Type B pancreatic cell (in vitro differentiated cells): ENCODE measurements around the gene U2SURP. TPM values are rescaled to one million over a fixed set of nuclear protein-coding genes. Genes with fewer than 3 reads are reported as not detected.
"Not testable (repeated sequence)": the region's sequence is repeated elsewhere in the genome, so short reads cannot be mapped to it uniquely, and the experiment has no call there.

ENCODE experiments used
- DNase-seq: peaks from one replicate; pipeline ENCODE4 v3.0.0; 2021; ENCODE audit warnings: mixed read lengths; ENCODE audit not compliant: unreplicated experiment; ENCODE audit errors: extremely low spot score
- H3K27ac Mint-ChIP-seq: 2 replicates; pipeline ENCODE4 v1.8.0; 2021; ENCODE audit warnings: mild to moderate bottlenecking, mixed read lengths
- H3K27me3 Mint-ChIP-seq: 2 replicates; pipeline ENCODE4 v1.8.0; 2021; ENCODE audit warnings: mixed read lengths
- H3K36me3 Mint-ChIP-seq: 2 replicates; pipeline ENCODE4 v1.8.0; 2021; ENCODE audit warnings: mixed read lengths
- H3K4me1 Mint-ChIP-seq: one replicate; pipeline ENCODE4 v1.8.0; 2021; ENCODE audit warnings: mixed read lengths; ENCODE audit not compliant: unreplicated experiment
- H3K4me3 Mint-ChIP-seq: 2 replicates; pipeline ENCODE4 v1.8.0; 2021; ENCODE audit warnings: mild to moderate bottlenecking, mixed read lengths
- H3K9me3 Mint-ChIP-seq: 2 replicates; pipeline ENCODE4 v1.8.0; 2021; ENCODE audit warnings: mixed read lengths
- total RNA-seq: library from RNA; stranded (reverse); gene quantifications from 2 replicates; pipeline ENCODE4 v1.2.1, GENCODE V29; 2021; ENCODE audit warnings: low replicate concordance
- TF ChIP-seq, protein P1 (sequence below): fragments of 200-600 bp; sonication (generic); conservative IDR thresholded peaks from 2 replicates; pipeline ENCODE4 v1.5.0; 2021; ENCODE audit warnings: antibody characterized with exemption, mild to moderate bottlenecking

U2SURP gene
- total RNA-seq, 1 donor from 2014 or later, result 129 TPM

DNA sequence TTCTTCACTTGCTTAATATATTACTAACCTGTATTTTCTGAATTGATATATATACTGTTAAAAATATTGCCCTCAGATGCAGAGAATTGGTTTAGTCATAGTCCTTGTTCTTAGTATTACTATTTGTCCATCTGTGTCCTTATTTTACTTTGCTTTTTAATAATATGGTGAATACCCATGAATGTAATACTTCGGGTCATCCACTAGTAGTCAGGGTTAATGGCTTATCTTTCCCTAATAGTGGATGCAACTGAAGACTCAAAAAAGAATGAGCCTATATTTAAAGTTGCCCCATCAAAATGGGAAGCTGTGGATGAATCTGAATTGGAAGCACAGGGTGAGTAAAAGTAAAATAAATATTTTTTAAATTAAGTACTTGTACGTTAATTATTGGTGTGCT, 36.5 kb downstream of the U2SURP start:
- H3K4me1 Mint-ChIP-seq, result no peaks in the 10 kb centered on the region
- no peaks in the 10 kb centered on the region for H3K9me3 Mint-ChIP-seq
- peaks cover 21% of the 10 kb centered on the region for H3K36me3 Mint-ChIP-seq
- H3K4me3 Mint-ChIP-seq, result no peak overlapping the region
- no peak overlapping the region for H3K27ac Mint-ChIP-seq
- DNase-seq, result no peak
- no peaks in the 10 kb centered on the region for H3K27me3 Mint-ChIP-seq
- TF ChIP-seq, protein P1, sequence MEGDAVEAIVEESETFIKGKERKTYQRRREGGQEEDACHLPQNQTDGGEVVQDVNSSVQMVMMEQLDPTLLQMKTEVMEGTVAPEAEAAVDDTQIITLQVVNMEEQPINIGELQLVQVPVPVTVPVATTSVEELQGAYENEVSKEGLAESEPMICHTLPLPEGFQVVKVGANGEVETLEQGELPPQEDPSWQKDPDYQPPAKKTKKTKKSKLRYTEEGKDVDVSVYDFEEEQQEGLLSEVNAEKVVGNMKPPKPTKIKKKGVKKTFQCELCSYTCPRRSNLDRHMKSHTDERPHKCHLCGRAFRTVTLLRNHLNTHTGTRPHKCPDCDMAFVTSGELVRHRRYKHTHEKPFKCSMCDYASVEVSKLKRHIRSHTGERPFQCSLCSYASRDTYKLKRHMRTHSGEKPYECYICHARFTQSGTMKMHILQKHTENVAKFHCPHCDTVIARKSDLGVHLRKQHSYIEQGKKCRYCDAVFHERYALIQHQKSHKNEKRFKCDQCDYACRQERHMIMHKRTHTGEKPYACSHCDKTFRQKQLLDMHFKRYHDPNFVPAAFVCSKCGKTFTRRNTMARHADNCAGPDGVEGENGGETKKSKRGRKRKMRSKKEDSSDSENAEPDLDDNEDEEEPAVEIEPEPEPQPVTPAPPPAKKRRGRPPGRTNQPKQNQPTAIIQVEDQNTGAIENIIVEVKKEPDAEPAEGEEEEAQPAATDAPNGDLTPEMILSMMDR, result peak; percentile 50

DNA sequence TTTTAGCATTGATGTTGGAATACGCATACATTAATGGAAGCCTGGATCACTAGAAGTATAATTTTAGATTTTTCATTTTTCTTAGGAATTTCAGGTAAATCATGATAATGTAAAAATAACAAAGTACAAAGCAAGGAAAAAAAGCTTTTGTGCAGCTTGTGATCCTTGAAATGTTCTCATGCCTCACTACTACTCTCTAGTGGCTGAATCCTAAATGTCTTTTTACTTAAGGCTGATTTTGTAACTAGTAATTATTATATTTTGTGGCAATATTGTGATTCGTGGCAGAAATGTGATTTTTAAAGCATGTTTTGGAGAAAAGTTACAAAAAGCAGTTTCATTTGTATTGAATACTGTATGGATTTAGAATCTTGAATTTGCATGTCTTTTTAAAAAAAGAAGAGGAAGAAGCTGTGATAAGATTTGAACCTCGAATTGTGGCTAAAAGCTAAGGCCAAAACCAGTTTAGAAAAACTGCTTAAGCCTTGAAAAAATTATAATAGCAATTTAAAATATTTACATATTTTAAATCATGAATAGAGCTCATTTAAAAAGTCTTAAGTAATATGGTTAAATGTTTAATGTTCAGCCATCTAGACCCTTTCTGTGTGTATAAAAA, 39.0 kb downstream of the U2SURP start:
- DNase-seq, result no peak
- H3K36me3 Mint-ChIP-seq, result peaks cover 30% of the 10 kb centered on the region

DNA sequence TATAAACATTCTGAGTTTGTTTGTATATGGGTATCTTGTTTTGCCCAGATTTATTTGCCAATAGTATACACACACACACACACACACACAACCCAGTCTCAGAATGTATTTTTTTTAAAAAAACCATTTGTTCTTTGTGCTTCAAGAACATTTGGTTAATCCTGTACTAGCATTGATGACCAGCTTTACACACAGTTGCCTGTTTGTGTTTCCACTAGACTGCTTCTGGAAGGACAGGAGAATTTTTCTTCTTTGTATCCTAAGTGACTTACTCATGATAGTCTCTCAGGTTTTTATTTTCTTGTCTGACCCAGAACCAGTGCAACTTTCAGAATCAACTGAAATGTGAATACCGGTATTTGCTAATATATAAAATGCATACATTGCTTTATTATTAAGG, 40.5 kb downstream of the U2SURP start:
- no peak for DNase-seq
- no peaks in the 10 kb centered on the region for H3K27me3 Mint-ChIP-seq
- H3K4me1 Mint-ChIP-seq, result no peaks in the 10 kb centered on the region
- H3K4me3 Mint-ChIP-seq, result no peak overlapping the region
- TF ChIP-seq, protein P1, result no peak
- H3K36me3 Mint-ChIP-seq, result peaks cover 25% of the 10 kb centered on the region
- H3K9me3 Mint-ChIP-seq, result no peaks in the 10 kb centered on the region
- H3K27ac Mint-ChIP-seq, result no peak overlapping the region

More for the DNA sequence above, 39.0 kb downstream of the U2SURP start:
- no peaks in the 10 kb centered on the region for H3K9me3 Mint-ChIP-seq
- no peaks in the 10 kb centered on the region for H3K27me3 Mint-ChIP-seq
- no peaks in the 10 kb centered on the region for H3K4me1 Mint-ChIP-seq
- H3K4me3 Mint-ChIP-seq, result no peak overlapping the region
- TF ChIP-seq, protein P1, result peak; percentile 74
- no peak overlapping the region for H3K27ac Mint-ChIP-seq

GRCh38 chr3:143045639-143046038, 44.3 kb downstream of the U2SURP start:
- Mint-ChIP-seq H3K9me3 (no peaks in the 10 kb centered on the region), H3K36me3 (peaks cover 34% of the 10 kb centered on the region), H3K27me3 (no peaks in the 10 kb centered on the region), H3K4me3 (no peak overlapping the region), H3K27ac (no peak overlapping the region), H3K4me1 (no peaks in the 10 kb centered on the region)
- no peak for DNase-seq
- TF ChIP-seq, protein P1, result no peak

- H3K36me3 Mint-ChIP-seq, result peaks cover 36% of the 10 kb centered on the region
- not testable (repeated sequence) for H3K4me1 Mint-ChIP-seq, H3K27me3 Mint-ChIP-seq, DNase-seq, H3K27ac Mint-ChIP-seq, H3K9me3 Mint-ChIP-seq, H3K4me3 Mint-ChIP-seq
Measured at GRCh38 chr3:143046075-143046474, 44.7 kb downstream of the U2SURP start.

DNA sequence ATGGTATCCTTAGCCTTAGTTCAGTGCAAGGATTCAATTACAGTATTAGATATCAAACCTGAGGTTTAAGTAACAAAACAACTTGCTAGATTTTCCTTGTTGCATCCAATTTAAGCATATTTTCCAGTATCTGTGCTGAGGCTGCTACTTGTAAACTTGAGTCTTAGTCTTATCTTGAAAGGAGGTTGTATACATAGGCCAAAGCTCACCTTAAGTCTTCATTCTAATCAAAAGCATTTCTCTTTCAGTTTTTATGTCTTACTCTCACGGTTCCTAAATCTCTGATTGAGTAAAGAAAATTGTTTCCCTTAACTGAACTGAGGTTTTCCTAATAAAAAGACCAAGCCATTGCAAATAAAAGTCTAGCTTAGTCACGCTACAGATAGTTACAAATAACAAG, 52.6 kb downstream of the U2SURP start:
- H3K36me3 Mint-ChIP-seq, result peaks cover 27% of the 10 kb centered on the region
- no peaks in the 10 kb centered on the region for H3K27me3 Mint-ChIP-seq
- TF ChIP-seq, protein P1, result no peak
- H3K27ac Mint-ChIP-seq, result no peak overlapping the region
- no peak overlapping the region for H3K4me3 Mint-ChIP-seq
- H3K4me1 Mint-ChIP-seq, result no peaks in the 10 kb centered on the region
- DNase-seq, result no peak
- no peaks in the 10 kb centered on the region for H3K9me3 Mint-ChIP-seq
